ENCODE data around the gene TTC28. TPM values are rescaled to one million over a fixed set of nuclear protein-coding genes. Genes with fewer than 3 reads are reported as not detected.

TTC28 gene
- total RNA-seq, 1 donor, result 55.8 TPM

GRCh38 chr22:28229566-28230485 is 449.8 kb downstream of the TTC28 start:
- TF ChIP-seq CTCF (IDR thresholded peaks at IDR 0.05; ENCODE audit: insufficient read depth, low read length), result no peak
- no peak overlapping the region for H3K4me3 ChIP-seq (ENCODE audit: low read depth, low read length)
- DNase-seq (ENCODE audit: low read depth), result peak; percentile 66

DNA sequence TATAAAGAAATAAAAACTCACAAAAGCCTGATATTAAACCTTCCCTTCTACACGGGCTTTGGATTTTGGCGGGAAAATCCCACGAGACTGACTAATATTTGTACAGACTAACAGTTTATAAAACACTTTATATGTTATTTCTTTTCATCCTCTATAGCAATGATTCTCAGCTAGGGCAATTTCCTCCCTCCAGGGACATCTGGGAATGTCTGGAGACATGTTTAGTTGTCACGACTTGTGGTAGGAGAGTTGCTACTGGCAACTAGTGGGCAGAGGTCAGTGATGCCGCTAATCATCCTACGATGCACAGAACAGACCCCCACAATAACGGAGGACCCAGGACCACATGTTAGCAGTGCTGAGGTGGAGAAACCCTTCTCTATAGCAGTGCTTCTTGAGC is 455.8 kb downstream of the TTC28 start:
- no peak for TF ChIP-seq CTCF (IDR thresholded peaks at IDR 0.05; ENCODE audit: insufficient read depth, low read length)
- H3K4me3 ChIP-seq (ENCODE audit: low read depth, low read length), result no peak overlapping the region
- DNase-seq (ENCODE audit: low read depth), result no peak

DNA sequence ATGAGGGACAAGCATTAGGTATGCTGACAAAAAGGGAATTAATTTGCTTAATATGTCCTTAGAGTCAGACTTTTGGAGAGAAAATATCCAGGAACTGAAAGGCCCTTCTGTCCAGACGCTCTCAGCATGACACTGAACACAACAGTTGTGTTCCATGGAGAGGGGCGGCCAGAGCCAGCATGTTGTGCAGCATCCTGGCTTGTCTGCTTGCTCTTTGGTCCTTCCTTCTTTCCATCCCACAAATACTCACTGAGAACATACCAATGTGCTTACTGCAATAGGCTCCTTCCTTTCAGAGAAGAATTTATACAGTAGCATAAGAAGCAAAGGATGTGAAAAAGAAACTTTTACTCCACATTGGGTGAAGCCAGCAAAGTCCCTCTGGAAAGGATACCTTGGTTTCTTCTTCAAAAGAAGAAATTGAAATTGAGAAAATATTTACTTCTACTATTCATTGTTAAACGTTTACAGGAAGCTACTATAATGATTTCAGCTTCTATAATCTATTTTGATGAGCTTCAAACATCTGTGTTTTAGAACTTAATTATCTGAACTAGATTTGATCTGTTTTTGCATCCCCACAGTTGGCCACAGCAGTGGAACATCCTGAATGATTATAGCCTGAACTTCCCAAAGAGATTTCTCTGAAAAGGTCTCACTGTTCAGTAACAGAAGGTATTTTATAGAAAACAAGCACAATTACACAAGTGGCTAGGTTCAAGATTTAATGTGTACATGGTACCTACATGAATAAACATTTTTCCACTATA is 456.5 kb downstream of the TTC28 start:
- DNase-seq (ENCODE audit: low read depth), result peak; percentile 49

DNA sequence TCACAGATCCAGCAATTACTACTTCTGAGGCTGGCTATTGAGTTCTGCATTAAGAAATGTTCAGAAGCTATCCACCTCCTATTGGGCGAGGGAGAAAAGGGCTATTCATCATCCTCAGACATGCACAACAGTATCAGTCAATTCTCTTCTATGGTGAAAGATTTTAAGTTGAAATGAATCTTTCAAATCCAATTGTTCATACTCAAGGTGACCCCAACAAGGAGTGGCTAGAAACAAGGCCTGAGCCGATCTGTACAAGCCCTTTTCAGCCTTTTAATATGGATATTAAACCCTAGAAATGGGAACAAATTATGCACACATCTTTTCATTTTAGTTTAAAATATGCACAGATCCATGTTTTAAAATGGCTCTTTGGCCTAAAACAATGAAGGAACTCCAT is 457.1 kb downstream of the TTC28 start:
- DNase-seq (ENCODE audit: low read depth), result no peak
- TF ChIP-seq CTCF (IDR thresholded peaks at IDR 0.05; ENCODE audit: insufficient read depth, low read length), result no peak
- H3K4me3 ChIP-seq (ENCODE audit: low read depth, low read length), result no peak overlapping the region

More for the DNA sequence above, 456.5 kb downstream of the TTC28 start:
- TF ChIP-seq CTCF (IDR thresholded peaks at IDR 0.05; ENCODE audit: insufficient read depth, low read length), result no peak
- H3K4me3 ChIP-seq (ENCODE audit: low read depth, low read length), result no peak overlapping the region

DNA sequence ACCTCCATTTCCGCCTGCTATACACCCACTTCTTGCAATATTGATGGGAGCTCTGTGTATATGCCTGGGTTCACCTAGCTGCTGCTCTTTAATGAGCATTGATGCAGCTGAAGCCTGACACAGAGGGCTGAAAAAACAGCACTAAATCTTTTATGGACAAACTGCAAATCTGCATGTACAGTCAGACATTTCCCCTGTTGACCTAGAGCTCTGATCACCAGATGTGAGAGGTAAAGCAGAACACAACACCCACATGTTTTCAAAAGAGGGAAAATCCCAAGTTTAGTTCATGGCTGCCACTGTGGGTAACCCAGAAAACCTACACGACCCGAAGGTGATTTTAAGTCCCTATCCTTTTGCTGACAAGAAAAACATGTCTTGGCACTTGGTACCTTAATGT is 457.6 kb downstream of the TTC28 start:
- no peak for DNase-seq (ENCODE audit: low read depth)
- no peak for TF ChIP-seq CTCF (IDR thresholded peaks at IDR 0.05; ENCODE audit: insufficient read depth, low read length)
- H3K4me3 ChIP-seq (ENCODE audit: low read depth, low read length), result no peak overlapping the region

DNA sequence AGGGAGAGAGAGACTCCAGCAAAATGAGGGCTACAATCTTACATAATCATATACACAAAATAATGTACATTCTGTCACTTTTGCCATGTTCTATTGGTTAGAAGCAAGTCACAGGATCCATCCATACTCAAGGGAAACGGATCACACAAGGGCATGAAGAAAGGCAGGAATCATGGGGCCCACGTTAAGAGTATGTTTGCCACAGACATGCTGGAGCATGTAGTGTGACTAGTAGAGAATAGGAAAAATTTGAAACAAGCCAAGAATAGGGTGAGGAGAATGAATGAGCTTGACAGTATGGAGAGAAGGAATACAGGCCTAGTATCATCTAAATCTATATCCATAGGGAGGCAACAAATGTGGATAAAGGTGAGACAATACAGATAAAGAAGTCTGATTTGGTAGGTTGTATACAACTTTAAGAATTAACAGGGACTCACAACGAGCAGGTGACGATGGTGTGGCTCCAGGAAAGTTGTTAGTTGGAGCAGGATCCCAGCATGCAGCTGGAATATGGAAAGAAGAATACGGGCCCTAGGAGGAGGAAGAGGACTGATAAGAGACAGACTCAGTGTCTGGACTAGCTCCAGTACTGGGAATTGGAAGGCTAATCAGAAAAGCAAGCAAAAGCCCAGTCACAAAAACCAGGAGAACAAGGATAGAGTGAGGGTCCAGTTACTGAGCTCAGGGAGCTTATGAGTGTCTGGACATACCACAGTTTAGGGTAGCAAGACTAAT is 458.8 kb downstream of the TTC28 start:
- DNase-seq (ENCODE audit: low read depth), result peak; percentile 21
- TF ChIP-seq CTCF (IDR thresholded peaks at IDR 0.05; ENCODE audit: insufficient read depth, low read length), result no peak
- no peak overlapping the region for H3K4me3 ChIP-seq (ENCODE audit: low read depth, low read length)

All from fibroblast of the aortic adventitia (primary cell).